HepG2 (cell line): ENCODE data around the gene PARK7. TPM values are rescaled to one million over a fixed set of nuclear protein-coding genes. Genes with fewer than 3 reads are reported as not detected.

Experiments used
- CBX2 ChIP-seq, 2 experiments: fragments of 200-600 bp in 1 of 2; sonication (generic); formaldehyde crosslinking in 1 of 2; IDR thresholded peaks; 2 replicates each; pipeline versions ENCODE4 v1.7.0 to v1.8.1; 2018 to 2022; ENCODE audit warnings: low read depth in 2 of 2, low read length in 1 of 2, mild to moderate bottlenecking in 1 of 2, missing genetic modification reagents in 1 of 2
- CEBPZ ChIP-seq: IDR thresholded peaks from 2 replicates; pipeline ENCODE4 v1.6.1; 2012; ENCODE audit warnings: low read length, improper control_type of control experiment
- HIVEP1 ChIP-seq: sonication (generic); formaldehyde crosslinking; IDR thresholded peaks from 2 replicates; pipeline ENCODE4 v1.4.0; 2020; ENCODE audit warnings: mild to moderate bottlenecking, missing genetic modification reagents
- NFYC ChIP-seq: IDR thresholded peaks from 2 replicates; pipeline ENCODE4 v1.6.1; 2016; ENCODE audit warnings: missing genetic modification reagents, missing compliant biosample characterization
- RBFOX2 ChIP-seq: fragments of 200-400 bp; formaldehyde crosslinking; IDR thresholded peaks from 2 replicates; pipeline ENCODE4 v1.6.1; 2017; ENCODE audit warnings: low read depth, mild to moderate bottlenecking, low read length
- SKI ChIP-seq: fragments of 450-650 bp; IDR thresholded peaks from one replicate; pipeline ENCODE4 v1.6.1; 2018; ENCODE audit warnings: mild to moderate bottlenecking; ENCODE audit not compliant: partially characterized antibody
- SUZ12 ChIP-seq: fragments of 150-350 bp; IDR thresholded peaks from 2 replicates; pipeline ENCODE4 v1.6.1; 2014; ENCODE audit warnings: low read depth, low read length
- TBP ChIP-seq: sonication (generic); formaldehyde crosslinking; IDR thresholded peaks from 2 replicates; pipeline ENCODE4 v1.5.0; 2020; ENCODE audit warnings: missing genetic modification reagents
- TRIM24 ChIP-seq: sonication (generic); formaldehyde crosslinking; IDR thresholded peaks from 2 replicates; pipeline ENCODE4 v1.8.0; 2022; ENCODE audit warnings: mild to moderate bottlenecking, missing genetic modification reagents
- ZEB1 ChIP-seq: IDR thresholded peaks from 2 replicates; pipeline ENCODE4 v1.6.1; 2012; ENCODE audit warnings: mild to moderate bottlenecking, low read depth, inconsistent platforms; ENCODE audit not compliant: insufficient replicate concordance
- ZNF138 ChIP-seq: sonication (generic); formaldehyde crosslinking; IDR thresholded peaks from 2 replicates; pipeline ENCODE4 v1.5.0; 2020; ENCODE audit warnings: mild to moderate bottlenecking, low read depth, missing genetic modification reagents
- ZNF264 ChIP-seq: sonication (generic); formaldehyde crosslinking; IDR thresholded peaks from 2 replicates; pipeline ENCODE4 v1.4.0; 2020; ENCODE audit warnings: missing genetic modification reagents
- ZNF3 ChIP-seq: IDR thresholded peaks from 2 replicates; pipeline ENCODE4 v1.7.0; 2017; ENCODE audit warnings: inconsistent platforms
- ZNF33B ChIP-seq: sonication (generic); formaldehyde crosslinking; IDR thresholded peaks from 2 replicates; pipeline ENCODE4 v1.5.1; 2020; ENCODE audit warnings: mild to moderate bottlenecking, missing genetic modification reagents
- ZNF446 ChIP-seq: sonication (generic); formaldehyde crosslinking; IDR thresholded peaks from 2 replicates; pipeline ENCODE4 v1.5.0; 2020; ENCODE audit warnings: mild to moderate bottlenecking, missing genetic modification reagents
- ZNF768 ChIP-seq: sonication (generic); formaldehyde crosslinking; IDR thresholded peaks from 2 replicates; pipeline ENCODE4 v1.4.0; 2020; ENCODE audit warnings: missing genetic modification reagents
- ZNF878 ChIP-seq: sonication (generic); formaldehyde crosslinking; IDR thresholded peaks from 2 replicates; pipeline ENCODE4 v1.8.1; 2023; ENCODE audit warnings: mild to moderate bottlenecking, missing genetic modification reagents, moderate library complexity
- polyA plus RNA-seq, 8 experiments: library from polyadenylated mRNA; depleted of rRNA in 3 of 8; stranded (reverse) in 7 of 8; unstranded in 1 of 8; fragments of >200 nt; fragmentation: Illumina TruSeq in 4 of 8; extraction: Trizol in 4 of 8; gene quantifications; 2 replicates each; pipeline versions ENCODE4 v1.2.1 to v1.2.3, GENCODE V29; 2011 to 2016; ENCODE audit warnings: low read depth in 4 of 8, missing spikeins in 1 of 8, mixed read lengths in 1 of 8; ENCODE audit not compliant: insufficient read depth in 1 of 8
- total RNA-seq, 5 experiments: library from RNA; depleted of rRNA; stranded (reverse); fragments of >200 nt; fragmentation: Illumina TruSeq; extraction: Trizol; gene quantifications; 2 replicates each; pipeline ENCODE4 v1.2.3, GENCODE V29; 2016; ENCODE audit warnings: low read depth in 1 of 5
- TF ChIP-seq, protein P1 (sequence below): sonication (generic); formaldehyde crosslinking; conservative IDR thresholded peaks from 2 replicates; pipeline ENCODE4 v1.8.0; 2022; ENCODE audit warnings: missing genetic modification reagents
- TF ChIP-seq, protein P2 (sequence below): sonication (generic); formaldehyde crosslinking; conservative IDR thresholded peaks from 2 replicates; pipeline ENCODE4 v1.8.1; 2023; ENCODE audit warnings: missing genetic modification reagents
- TF ChIP-seq, protein P3 (sequence below): sonication (generic); formaldehyde crosslinking; IDR thresholded peaks from 2 replicates; pipeline ENCODE4 v1.5.0; 2020; ENCODE audit warnings: mild to moderate bottlenecking, missing genetic modification reagents, moderate library complexity
- TF ChIP-seq, protein P4 (sequence below): sonication (generic); formaldehyde crosslinking; IDR thresholded peaks from 2 replicates; pipeline ENCODE4 v1.4.0; 2020; ENCODE audit warnings: missing genetic modification reagents

The PARK7 gene
- total and polyA plus RNA-seq, 2 of the 13 experiments (the other 11 are each of a cell fraction or from before 2014, with no cell fraction given), result 212 to 296 TPM

DNA sequence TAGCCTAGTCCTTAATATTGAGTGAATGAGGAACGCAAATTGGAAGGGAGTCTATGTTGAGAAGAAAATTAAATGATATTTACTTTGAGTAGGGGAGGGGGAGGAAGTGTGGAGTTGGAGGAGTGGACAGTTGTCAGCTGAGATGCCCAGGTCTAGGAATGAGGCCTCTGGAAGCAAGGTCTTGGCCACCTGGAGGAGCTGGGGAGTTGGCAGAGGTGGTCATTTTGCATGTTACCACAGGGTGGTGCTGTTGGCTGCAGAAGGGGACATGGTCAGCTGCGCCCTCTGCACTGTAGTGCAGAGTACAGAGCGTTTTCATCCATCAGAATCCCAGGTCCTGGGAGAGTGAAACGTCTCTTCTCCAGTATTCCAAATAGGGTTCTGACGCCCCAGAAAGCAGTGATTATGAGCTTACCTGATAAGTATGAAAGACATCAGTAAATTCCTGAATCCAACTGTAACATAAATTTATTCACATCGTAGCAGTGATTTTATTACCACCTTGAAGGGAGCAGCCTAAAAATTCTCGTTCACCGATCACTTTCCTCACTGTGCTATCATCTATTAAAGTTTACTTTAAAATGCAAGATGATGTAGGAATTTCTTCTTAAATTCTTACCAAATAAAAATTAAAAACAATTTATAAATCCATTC, 13.8 kb downstream of the PARK7 start (continued):
- TF ChIP-seq, protein P1, sequence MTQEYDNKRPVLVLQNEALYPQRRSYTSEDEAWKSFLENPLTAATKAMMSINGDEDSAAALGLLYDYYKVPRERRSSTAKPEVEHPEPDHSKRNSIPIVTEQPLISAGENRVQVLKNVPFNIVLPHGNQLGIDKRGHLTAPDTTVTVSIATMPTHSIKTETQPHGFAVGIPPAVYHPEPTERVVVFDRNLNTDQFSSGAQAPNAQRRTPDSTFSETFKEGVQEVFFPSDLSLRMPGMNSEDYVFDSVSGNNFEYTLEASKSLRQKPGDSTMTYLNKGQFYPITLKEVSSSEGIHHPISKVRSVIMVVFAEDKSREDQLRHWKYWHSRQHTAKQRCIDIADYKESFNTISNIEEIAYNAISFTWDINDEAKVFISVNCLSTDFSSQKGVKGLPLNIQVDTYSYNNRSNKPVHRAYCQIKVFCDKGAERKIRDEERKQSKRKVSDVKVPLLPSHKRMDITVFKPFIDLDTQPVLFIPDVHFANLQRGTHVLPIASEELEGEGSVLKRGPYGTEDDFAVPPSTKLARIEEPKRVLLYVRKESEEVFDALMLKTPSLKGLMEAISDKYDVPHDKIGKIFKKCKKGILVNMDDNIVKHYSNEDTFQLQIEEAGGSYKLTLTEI (CRISPR knock-in tag), result no peak
- TF ChIP-seq SKI (no peak), RBFOX2 (no peak), ZNF3 (no peak), SUZ12 (no peak), NFYC (no peak), ZEB1 (no peak), ZNF138 (CRISPR knock-in tag) (no peak), ZNF33B (CRISPR knock-in tag) (no peak), TRIM24 (CRISPR knock-in tag) (no peak), ZNF768 (no peak), ZNF264 (CRISPR knock-in tag) (no peak), CEBPZ (no peak), ZNF446 (CRISPR knock-in tag) (no peak), ZNF878 (CRISPR knock-in tag) (no peak), HIVEP1 (CRISPR knock-in tag) (no peak), CBX2 (IDR thresholded peaks at IDR 0.05; ENCODE audit: low read depth, low read length) (no peak), CBX2 (CRISPR knock-in tag; IDR thresholded peaks at IDR 0.05; ENCODE audit: low read depth) (no peak), TBP (CRISPR knock-in tag) (no peak)
- TF ChIP-seq, protein P2, sequence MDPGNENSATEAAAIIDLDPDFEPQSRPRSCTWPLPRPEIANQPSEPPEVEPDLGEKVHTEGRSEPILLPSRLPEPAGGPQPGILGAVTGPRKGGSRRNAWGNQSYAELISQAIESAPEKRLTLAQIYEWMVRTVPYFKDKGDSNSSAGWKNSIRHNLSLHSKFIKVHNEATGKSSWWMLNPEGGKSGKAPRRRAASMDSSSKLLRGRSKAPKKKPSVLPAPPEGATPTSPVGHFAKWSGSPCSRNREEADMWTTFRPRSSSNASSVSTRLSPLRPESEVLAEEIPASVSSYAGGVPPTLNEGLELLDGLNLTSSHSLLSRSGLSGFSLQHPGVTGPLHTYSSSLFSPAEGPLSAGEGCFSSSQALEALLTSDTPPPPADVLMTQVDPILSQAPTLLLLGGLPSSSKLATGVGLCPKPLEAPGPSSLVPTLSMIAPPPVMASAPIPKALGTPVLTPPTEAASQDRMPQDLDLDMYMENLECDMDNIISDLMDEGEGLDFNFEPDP (CRISPR knock-in tag), result no peak
- TF ChIP-seq, protein P3, sequence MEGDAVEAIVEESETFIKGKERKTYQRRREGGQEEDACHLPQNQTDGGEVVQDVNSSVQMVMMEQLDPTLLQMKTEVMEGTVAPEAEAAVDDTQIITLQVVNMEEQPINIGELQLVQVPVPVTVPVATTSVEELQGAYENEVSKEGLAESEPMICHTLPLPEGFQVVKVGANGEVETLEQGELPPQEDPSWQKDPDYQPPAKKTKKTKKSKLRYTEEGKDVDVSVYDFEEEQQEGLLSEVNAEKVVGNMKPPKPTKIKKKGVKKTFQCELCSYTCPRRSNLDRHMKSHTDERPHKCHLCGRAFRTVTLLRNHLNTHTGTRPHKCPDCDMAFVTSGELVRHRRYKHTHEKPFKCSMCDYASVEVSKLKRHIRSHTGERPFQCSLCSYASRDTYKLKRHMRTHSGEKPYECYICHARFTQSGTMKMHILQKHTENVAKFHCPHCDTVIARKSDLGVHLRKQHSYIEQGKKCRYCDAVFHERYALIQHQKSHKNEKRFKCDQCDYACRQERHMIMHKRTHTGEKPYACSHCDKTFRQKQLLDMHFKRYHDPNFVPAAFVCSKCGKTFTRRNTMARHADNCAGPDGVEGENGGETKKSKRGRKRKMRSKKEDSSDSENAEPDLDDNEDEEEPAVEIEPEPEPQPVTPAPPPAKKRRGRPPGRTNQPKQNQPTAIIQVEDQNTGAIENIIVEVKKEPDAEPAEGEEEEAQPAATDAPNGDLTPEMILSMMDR (CRISPR knock-in tag), result peak; percentile 97
- TF ChIP-seq, protein P4, sequence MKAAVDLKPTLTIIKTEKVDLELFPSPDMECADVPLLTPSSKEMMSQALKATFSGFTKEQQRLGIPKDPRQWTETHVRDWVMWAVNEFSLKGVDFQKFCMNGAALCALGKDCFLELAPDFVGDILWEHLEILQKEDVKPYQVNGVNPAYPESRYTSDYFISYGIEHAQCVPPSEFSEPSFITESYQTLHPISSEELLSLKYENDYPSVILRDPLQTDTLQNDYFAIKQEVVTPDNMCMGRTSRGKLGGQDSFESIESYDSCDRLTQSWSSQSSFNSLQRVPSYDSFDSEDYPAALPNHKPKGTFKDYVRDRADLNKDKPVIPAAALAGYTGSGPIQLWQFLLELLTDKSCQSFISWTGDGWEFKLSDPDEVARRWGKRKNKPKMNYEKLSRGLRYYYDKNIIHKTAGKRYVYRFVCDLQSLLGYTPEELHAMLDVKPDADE (CRISPR knock-in tag), result no peak
